Measurements from ENCODE around the gene UPK3A.
"Not testable (repeated sequence)": the region's sequence is repeated elsewhere in the genome, so short reads cannot be mapped to it uniquely, and the experiment has no call there.

Gene UPK3A

GRCh38 chr22:45309422-45310227, 24.9 kb downstream of the UPK3A start, which contains the start of gene FAM118A:
FAM118A (plus strand) TSS chr22:45309934; CDS start chr22:45322380, 12,446 bp downstream.
- DNase-seq (ENCODE audit: low read depth, low spot score) = peak; percentile 81

- DNase-seq (ENCODE audit: low read depth, low spot score) = no peak
Measured at GRCh38 chr22:45310331-45310976, 25.7 kb downstream of the UPK3A start.

GRCh38 chr22:45310977-45311531, 26.3 kb downstream of the UPK3A start:
- no peak for DNase-seq (ENCODE audit: low read depth, low spot score)

- DNase-seq (ENCODE audit: low read depth, low spot score) = no peak
Measured at GRCh38 chr22:45312415-45312814, 27.7 kb downstream of the UPK3A start.

DNA sequence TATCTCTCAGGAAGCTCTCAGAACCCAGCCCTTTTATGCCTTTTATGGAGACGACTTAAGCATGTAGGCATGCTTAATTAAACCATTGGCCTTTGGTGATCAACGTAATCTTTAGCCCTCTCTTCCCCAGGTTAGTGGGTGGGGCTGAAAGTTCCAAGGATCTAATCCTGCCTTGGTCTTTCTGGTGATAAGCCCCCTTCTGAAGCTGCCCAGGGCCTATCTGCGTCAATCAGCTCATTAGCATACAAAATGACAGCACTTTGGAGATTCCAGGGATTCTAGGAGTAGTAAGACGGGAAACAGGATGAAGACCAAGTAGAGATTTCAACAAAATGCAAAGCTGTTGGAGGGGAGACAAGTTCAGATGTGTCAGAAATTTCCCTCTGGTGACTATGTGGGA, 28.1 kb downstream of the UPK3A start:
- no peak for DNase-seq (ENCODE audit: low read depth, low spot score)

DNA sequence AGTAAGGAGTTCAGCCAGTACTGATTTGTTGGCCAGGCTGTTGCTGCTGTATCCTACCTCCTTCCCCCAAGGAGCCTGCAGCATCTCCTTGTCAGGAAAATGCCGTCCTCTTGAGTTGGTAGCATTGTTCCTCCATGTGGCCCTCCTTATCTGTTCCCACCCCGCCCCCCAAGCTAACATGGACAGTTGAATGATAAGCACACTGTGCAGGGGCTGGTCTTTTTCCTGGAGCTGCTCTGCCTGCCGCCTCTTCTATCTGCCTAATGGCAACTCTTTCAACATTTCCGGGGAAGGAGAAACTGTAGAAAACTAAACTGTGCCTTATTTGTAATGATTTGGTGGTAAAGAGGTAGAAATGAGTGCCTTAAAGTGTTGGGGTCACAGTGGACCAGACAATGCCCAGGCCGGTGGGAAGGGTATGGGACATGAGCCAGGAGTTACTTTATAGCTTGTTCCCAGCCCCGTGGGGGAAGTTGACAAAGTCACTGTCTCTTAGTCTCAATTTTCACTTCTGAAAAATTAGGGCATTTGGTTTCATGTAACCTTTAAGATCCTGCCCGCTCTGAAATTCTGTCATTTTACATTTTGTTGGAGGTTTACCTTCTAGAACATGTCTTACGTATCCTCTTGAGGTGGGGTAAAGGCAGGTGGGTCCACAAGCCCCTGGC, 29.4 kb downstream of the UPK3A start:
- DNase-seq (ENCODE audit: low read depth, low spot score) = no peak

DNA sequence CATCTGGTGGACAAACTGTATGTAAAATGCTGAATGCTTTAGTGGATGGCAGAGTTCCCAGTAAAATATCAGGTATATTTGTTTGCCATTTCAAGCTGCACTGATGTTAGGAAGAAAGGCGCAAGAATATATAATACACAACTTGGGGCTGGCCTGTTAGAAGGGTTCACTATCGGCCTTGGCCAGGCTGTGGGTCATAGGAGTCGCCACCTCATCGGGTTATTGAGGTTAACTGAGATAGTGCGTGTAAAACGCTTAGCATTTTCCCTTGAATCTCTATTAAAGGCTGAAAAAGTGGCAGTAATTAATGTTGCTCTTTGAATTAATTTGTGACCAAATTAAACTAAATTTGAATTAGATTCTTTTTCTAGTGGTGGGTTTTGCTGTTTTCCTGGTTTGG, 30.0 kb downstream of the UPK3A start:
- DNase-seq (ENCODE audit: low read depth, low spot score) = no peak

GRCh38 chr22:45316796-45317526, 32.2 kb downstream of the UPK3A start:
- no peak for DNase-seq (ENCODE audit: low read depth, low spot score)

DNA sequence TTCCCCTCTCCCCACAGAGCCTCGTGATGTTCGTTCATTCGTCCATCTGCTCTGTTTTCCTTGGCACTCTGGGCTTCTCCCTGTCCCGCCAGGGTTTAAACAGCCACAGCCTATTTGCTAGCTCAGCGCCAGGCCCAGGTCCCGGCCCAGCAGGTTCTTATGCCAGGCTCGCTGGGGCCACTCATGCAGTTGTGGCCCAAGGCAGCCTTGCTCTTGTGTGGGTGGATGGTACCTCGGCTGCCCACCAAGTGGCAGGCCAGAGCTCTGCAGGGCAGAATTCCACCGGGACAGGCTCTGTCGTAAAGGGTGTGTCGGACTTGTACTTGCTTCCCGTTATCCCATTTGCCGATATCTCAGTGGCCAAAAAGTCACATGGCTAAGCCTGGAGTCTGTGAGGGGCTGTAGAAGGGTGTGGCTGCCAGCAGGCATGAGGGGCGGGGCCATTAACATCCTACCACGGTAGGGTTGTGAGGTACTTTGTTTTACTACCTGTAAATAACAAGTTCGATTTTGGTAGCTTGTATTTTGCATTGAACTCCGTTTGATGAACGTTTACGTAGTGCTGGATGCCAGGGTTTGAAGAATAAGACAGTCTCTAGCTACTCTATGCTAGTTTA, 32.9 kb downstream of the UPK3A start:
- no peak for DNase-seq (ENCODE audit: low read depth, low spot score)

DNA sequence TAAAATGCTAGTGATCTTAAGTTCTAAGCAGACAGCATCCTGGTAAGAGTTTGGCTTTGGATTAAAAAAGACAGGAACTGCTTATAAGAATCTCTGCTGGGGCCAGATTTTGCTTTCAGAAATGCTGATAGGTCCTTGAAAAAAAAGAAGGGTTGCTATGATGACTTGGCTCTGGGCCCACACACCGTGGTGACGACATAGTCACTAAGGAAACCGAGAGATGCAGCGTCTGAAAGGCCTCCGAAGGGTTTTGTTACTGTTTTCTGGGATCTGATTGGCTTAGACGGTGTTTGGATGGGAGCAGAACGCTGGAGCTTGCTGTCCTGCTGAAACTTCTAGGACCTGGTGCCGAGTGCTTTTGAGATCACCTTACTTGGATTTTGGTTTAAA, 33.4 kb downstream of the UPK3A start:
- peak; percentile 53 for DNase-seq (ENCODE audit: low read depth, low spot score)

GRCh38 chr22:45318558-45319323, 34.0 kb downstream of the UPK3A start:
- DNase-seq (ENCODE audit: low read depth, low spot score) = no peak

- no peak for DNase-seq (ENCODE audit: low read depth, low spot score)
Measured at GRCh38 chr22:45319324-45319685, 34.6 kb downstream of the UPK3A start.

GRCh38 chr22:45320357-45320976, 35.7 kb downstream of the UPK3A start:
- DNase-seq (ENCODE audit: low read depth, low spot score) = no peak

GRCh38 chr22:45321827-45322226, 37.1 kb downstream of the UPK3A start:
- DNase-seq (ENCODE audit: low read depth, low spot score) = no peak

- DNase-seq (ENCODE audit: low read depth, low spot score) = no peak
Measured at GRCh38 chr22:45322873-45323525, 38.2 kb downstream of the UPK3A start.

DNA sequence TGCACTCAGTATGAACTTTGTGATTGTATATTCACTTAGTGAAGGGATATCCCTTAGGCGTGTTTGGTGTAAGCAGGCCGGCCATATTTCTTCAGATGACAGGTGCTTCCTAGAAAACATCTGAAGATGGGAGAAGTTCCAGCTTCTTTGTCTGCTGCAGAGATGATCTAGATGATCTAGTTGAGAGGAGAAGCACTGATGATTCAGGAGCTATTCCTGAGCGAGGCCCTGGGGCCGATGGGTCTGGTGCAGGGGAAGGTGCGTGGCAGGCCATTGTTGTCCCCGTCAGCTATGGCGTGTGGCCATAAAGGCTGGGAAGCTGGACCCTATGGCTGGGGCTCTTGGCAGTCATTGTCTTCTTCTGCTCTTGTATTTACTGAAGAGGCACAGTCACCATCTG, 38.9 kb downstream of the UPK3A start:
- DNase-seq (ENCODE audit: low read depth, low spot score) = no peak

DNA sequence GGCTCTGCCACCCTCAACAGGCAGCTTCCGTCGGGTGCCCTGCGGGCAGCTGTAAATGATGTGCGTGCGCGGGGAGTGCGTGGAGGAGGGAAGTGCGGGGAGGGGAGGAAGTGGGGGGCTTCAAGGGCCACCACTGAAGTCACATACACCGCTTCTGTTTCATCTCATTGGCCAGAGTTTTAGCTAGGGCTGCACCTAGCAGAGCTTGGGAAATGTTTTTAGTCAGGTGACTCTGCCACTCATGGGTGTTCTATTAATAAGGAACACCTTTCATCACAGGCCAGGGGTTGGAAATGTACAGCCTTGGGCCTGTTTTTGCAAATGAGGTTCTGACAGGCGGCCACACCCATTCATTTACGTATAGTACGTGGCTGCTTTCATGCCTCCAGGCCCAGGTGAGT, 39.6 kb downstream of the UPK3A start:
- no peak for DNase-seq (ENCODE audit: low read depth, low spot score)

- not testable (repeated sequence) for DNase-seq (ENCODE audit: low read depth, low spot score)
Measured at GRCh38 chr22:45328261-45328660, 43.5 kb downstream of the UPK3A start.

- no peak for DNase-seq (ENCODE audit: low read depth, low spot score)
Measured at GRCh38 chr22:45328822-45329529, 44.2 kb downstream of the UPK3A start.

Data from brain pericyte (primary cell).